Ishikawa (cell line): ENCODE measurements around the gene CCDC81.

ENCODE experiments used
- CEBPB ChIP-seq: IDR thresholded peaks from 2 replicates; pipeline ENCODE4 v1.6.1; 2012
- CREB1 ChIP-seq: IDR thresholded peaks from 2 replicates; pipeline ENCODE4 v1.6.1; 2012; ENCODE audit warnings: low read depth
- EGR1 ChIP-seq: IDR thresholded peaks from 2 replicates; pipeline ENCODE4 v1.6.1; 2012
- EP300 ChIP-seq: IDR thresholded peaks from 2 replicates; pipeline ENCODE4 v1.6.1; 2012; ENCODE audit warnings: borderline replicate concordance
- FOXM1 ChIP-seq: IDR thresholded peaks from 2 replicates; pipeline ENCODE4 v1.6.1; 2012; ENCODE audit warnings: low read depth, borderline replicate concordance
- NFIC ChIP-seq: IDR thresholded peaks from 2 replicates; pipeline ENCODE4 v1.6.1; 2012
- RAD21 ChIP-seq: IDR thresholded peaks from 2 replicates; pipeline ENCODE4 v1.6.1; 2012; ENCODE audit warnings: low read depth
- REST ChIP-seq: IDR thresholded peaks from 2 replicates; pipeline ENCODE4 v1.6.1; 2012; ENCODE audit warnings: low read depth, mild to moderate bottlenecking
- TAF1 ChIP-seq: IDR thresholded peaks from 2 replicates; pipeline ENCODE4 v1.6.1; 2012; ENCODE audit warnings: low read depth, mild to moderate bottlenecking
- TCF12 ChIP-seq: IDR thresholded peaks from 2 replicates; pipeline ENCODE4 v1.6.1; 2012; ENCODE audit warnings: low read depth
- TEAD4 ChIP-seq: IDR thresholded peaks from 2 replicates; pipeline ENCODE4 v1.6.1; 2012
- YY1 ChIP-seq: IDR thresholded peaks from 2 replicates; pipeline ENCODE4 v1.6.1; 2012; ENCODE audit warnings: low read depth
- ZBTB7A ChIP-seq: IDR thresholded peaks from 2 replicates; pipeline ENCODE4 v1.6.1; 2012; ENCODE audit warnings: low read depth
- TF ChIP-seq, protein P1 (sequence below): IDR thresholded peaks from 2 replicates; pipeline ENCODE4 v1.6.1; 2012
- TF ChIP-seq, protein P2 (sequence below): IDR thresholded peaks from 2 replicates; pipeline ENCODE4 v1.6.1; 2012

CCDC81 gene

GRCh38 chr11:86431258-86431657 is 56.6 kb downstream of the CCDC81 start:
- TF ChIP-seq, protein P1, sequence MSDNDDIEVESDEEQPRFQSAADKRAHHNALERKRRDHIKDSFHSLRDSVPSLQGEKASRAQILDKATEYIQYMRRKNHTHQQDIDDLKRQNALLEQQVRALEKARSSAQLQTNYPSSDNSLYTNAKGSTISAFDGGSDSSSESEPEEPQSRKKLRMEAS, result no peak
- no peak for TF ChIP-seq CREB1
- no peak for TF ChIP-seq TEAD4
- no peak for TF ChIP-seq REST
- no peak for TF ChIP-seq EP300
- no peak for TF ChIP-seq YY1
- no peak for TF ChIP-seq NFIC
- no peak for TF ChIP-seq TCF12
- no peak for TF ChIP-seq EGR1
- TF ChIP-seq RAD21, result no peak

GRCh38 chr11:86435711-86436110 is 61.0 kb downstream of the CCDC81 start:
- TF ChIP-seq EP300 (no peak), TEAD4 (no peak), YY1 (no peak), FOXM1 (no peak), TAF1 (no peak), REST (no peak), ZBTB7A (no peak), EGR1 (no peak), CEBPB (no peak), RAD21 (no peak), TCF12 (no peak), CREB1 (no peak), NFIC (no peak)
- TF ChIP-seq, protein P1, result no peak
- TF ChIP-seq, protein P2, sequence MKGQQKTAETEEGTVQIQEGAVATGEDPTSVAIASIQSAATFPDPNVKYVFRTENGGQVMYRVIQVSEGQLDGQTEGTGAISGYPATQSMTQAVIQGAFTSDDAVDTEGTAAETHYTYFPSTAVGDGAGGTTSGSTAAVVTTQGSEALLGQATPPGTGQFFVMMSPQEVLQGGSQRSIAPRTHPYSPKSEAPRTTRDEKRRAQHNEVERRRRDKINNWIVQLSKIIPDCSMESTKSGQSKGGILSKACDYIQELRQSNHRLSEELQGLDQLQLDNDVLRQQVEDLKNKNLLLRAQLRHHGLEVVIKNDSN, result no peak

GRCh38 chr11:86438685-86439084 is 64.0 kb downstream of the CCDC81 start:
- TF ChIP-seq TEAD4, result no peak
- TF ChIP-seq ZBTB7A, result no peak
- no peak for TF ChIP-seq CREB1
- TF ChIP-seq, protein P1, result no peak
- TF ChIP-seq EGR1, result no peak
- TF ChIP-seq EP300, result no peak
- TF ChIP-seq YY1, result no peak
- no peak for TF ChIP-seq CEBPB
- no peak for TF ChIP-seq REST
- no peak for TF ChIP-seq TAF1
- TF ChIP-seq, protein P2, result no peak
- TF ChIP-seq NFIC, result no peak
- TF ChIP-seq RAD21, result no peak
- TF ChIP-seq FOXM1, result no peak

GRCh38 chr11:86440305-86440716 is 65.6 kb downstream of the CCDC81 start:
- TF ChIP-seq, protein P1, result no peak
- TF ChIP-seq YY1, result no peak
- no peak for TF ChIP-seq EGR1
- TF ChIP-seq CEBPB, result no peak
- no peak for TF ChIP-seq CREB1
- TF ChIP-seq, protein P2, result no peak
- no peak for TF ChIP-seq RAD21
- no peak for TF ChIP-seq FOXM1
- TF ChIP-seq REST, result no peak
- TF ChIP-seq NFIC, result no peak
- no peak for TF ChIP-seq ZBTB7A
- no peak for TF ChIP-seq TEAD4
- TF ChIP-seq EP300, result no peak
- no peak for TF ChIP-seq TCF12
- no peak for TF ChIP-seq TAF1
